DMS114 treated with DMSO at 0.1 percent for 48 hours (cell line): ENCODE measurements around the gene MDM1.

Source experiments
- DNase-seq: peaks from one replicate; lab custom pipeline; 2025; ENCODE audit not compliant: unreplicated experiment; lab: John Stamatoyannopoulos, UW

The MDM1 gene

GRCh38 chr12:68281322-68282077 lies 50.7 kb downstream of the MDM1 start:
- DNase-seq: no peak

- DNase-seq: no peak
Observed at GRCh38 chr12:68280240-68280639, 51.9 kb downstream of the MDM1 start.

DNA sequence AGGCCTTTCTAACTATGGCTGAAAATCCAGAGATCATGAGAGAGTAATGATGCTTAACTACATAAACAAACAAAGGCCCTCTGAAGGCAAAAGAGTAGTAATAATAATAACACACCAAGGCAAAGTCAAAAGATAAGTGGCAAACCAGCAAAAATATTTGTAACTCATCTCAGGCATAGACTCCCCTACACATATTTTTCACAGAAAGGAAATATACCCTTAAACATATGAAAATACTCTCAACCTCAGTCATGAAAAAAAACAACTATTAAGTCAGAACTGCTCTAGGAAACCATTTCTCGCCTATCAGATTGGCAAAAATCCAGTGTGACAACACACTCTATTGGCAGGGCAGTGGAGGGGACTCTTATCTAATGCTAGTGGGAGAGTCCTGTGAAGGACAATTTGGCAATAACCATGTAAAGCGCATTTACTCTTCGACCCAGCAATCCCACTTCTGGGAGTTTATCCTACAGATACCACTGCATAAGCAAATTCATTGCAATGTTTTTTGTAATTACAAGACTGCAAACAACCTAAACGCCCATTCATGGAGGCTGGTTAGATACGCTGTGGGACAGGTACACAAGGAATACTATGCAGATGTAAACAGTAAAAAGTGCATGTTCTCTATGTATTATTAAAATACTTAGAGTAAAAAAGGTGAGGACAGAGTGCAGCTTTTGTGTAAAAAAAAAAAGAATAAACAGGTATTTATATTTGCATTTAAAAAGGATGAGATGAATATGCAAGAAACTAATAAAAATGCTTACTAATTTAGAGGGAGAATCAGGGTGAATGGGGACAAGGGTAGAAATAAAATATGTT lies 52.7 kb downstream of the MDM1 start:
- no peak for DNase-seq

DNA sequence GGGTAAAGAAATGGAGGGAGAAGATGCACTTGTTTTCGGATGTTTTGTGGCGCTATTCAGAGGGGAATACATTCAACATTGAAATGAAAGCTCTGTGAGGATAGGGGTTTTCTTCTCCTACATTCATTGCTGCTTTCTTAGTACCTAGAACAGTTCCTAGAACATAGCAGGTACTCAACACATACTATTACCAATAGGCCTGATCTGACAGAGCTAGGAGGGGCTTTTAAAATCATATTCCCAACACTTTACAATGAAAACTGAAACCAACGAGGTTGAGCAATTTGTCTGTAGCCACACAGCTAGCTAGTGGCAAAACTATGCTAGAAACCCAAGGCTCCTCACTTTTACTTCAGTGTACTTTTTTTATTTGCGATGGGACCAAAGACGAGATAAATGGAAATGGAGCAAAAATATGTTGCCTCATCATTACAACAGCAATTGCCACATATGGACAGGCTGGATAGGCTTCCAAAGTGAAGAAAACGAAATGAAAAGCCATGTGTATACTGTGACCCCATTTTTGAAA lies 55.7 kb downstream of the MDM1 start:
- no peak for DNase-seq

DNA sequence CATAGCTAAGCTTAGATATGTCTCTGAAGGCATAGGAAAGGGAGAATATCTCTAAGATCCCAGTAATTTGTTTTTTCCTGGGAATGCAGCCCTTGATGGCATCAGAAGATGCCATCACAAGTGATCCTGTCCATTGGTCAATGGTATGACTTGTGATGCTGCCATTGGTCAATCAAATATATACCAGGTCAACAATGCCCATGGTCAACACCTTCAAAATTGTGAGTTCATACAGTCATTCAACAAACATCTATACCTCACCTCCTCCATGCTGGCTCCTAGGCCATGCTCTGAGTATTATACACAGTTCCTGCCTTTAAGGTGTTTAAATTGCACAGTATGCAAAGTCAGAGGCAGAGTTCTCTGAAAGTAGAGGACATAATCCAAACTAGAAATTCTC lies 59.4 kb downstream of the MDM1 start:
- DNase-seq: no peak

DNA sequence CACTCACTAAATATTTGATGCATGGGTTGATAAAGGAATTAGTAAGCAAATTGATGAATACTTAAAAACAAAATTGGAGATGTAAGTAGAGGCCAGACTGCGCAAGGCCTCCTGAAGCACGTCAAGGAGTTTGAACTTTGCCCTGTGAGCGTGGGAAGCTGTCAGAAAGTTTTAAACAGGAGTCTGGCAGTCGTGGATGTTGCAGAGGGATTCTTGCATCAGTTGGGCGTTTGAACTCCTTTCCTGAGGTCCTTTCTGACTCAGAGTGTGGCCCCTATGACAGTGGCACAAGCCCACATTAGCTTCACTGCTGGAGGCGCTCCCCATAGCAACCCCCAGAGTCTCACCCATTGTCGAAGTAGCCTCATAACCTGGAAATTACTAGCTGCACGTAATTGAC lies 60.8 kb downstream of the MDM1 start:
- no peak for DNase-seq

DNA sequence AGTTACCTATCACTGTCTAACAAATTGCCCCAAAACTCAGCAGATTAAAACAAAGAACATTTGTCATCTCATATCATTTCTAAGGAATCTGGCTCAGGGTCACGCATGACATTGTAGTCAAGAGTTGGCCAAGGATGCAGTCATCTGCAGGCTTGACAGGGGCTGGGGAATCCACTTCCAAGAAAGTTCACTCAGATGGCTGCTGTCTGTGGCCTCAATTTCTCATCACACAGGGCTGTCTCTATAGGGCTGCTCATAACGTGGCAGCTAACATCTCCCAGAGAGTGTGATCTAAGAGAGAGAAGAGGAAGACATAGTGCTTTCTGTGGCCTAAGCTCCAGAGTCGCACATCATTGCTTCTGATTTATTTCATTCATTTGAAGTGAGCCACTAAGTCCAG lies 61.8 kb downstream of the MDM1 start:
- no peak for DNase-seq

DNA sequence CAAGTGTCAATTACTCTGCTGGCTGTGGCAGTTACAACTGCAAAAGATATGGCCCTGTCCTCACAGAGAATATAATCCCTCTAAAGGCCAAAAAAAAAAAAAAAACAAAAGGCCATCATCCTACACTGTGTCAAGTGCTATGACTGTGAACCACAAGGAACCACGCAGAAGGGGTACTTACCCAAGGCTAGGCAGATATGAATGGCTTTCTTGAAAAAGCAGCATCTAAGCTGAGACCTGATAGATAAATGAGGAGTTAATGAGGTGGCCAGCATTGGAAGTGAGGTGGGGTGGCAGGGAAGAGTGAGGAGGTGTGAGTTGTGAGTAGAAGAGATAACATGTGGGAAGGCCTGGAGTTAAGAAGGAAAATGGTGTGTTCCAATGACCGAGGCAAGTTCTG lies 62.4 kb downstream of the MDM1 start:
- DNase-seq: no peak

GRCh38 chr12:68268967-68269366 lies 63.2 kb downstream of the MDM1 start:
- DNase-seq: no peak

GRCh38 chr12:68267892-68268396 lies 64.2 kb downstream of the MDM1 start:
- no peak for DNase-seq

DNA sequence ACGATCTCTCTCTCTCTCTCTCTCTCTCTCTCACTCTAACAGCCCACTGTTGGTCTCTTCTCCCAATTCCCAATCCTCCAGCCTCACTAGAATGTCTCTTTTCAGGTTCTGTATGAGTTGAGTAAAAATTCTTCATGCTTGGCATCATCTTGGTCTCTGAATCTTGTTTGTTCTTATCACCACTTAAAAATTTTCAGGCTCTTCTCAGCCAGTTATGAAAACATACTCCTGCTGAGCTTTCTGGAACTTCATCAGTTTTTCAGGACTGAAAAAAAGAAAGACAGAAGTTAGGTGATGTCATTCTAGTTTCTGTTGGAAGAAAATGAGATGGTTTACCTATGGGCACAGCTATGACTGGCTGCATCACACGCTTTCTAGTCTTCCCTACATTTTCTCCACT lies 67.3 kb downstream of the MDM1 start:
- no peak for DNase-seq

- no peak for DNase-seq
Observed at GRCh38 chr12:68264158-68264855, 67.9 kb downstream of the MDM1 start.

GRCh38 chr12:68263366-68263765 lies 68.8 kb downstream of the MDM1 start:
- DNase-seq: no peak

DNA sequence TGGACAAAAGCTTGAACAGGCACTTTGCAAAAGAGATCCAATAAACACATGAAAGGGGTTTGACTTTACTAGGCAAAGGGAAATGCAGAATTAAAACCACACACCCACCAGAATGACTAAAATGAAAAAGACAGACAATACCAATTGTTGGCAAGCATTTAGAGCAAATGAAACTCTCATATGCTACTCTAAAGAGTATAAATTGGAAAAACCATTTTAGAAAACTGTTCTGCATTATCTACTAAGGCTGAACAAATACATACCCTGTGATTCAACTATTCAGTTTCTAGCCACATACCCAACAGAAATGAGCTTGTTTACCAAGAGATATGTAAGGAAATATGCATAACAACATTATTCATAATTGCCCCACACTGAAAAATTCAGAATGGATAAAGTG lies 70.3 kb downstream of the MDM1 start:
- DNase-seq: no peak

- DNase-seq: no peak
Observed at GRCh38 chr12:68260153-68260552, 72.0 kb downstream of the MDM1 start.

GRCh38 chr12:68259318-68259940 lies 72.7 kb downstream of the MDM1 start:
- DNase-seq: no peak

DNA sequence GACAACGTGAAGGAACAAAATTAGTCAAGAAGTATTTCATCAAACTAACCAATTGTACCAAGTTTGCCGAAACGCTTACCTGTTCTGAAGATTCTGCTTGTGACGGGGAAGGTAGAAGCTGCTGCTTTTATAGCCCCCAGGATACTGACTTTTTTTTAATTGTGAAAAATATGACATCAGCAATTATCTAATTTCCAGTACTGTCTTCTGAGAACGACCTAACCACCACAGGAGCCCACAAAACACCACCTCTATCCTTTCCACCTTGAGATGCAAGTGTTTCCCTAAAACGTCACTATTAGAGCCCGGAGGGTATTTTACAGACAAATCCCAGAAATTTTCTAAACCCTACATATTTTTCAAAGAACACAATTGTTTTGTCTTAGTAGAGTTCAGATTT lies 78.7 kb downstream of the MDM1 start, which contains the start of gene IL22:
IL22 (minus strand) TSS at position 101 of the 400 bp plus-strand sequence. CDS start 156 bp downstream, outside the sequence.
- no peak for DNase-seq

- DNase-seq: no peak
Observed at GRCh38 chr12:68252077-68252476, 80.1 kb downstream of the MDM1 start.

- no peak for DNase-seq
Observed at GRCh38 chr12:68250454-68250853, 81.7 kb downstream of the MDM1 start.

- no peak for DNase-seq
Observed at GRCh38 chr12:68247785-68248184, 84.4 kb downstream of the MDM1 start.

GRCh38 chr12:68246350-68246749 lies 85.8 kb downstream of the MDM1 start:
- DNase-seq: no peak
